Neutrophil (primary cell): ENCODE results near the gene THG1L.

Experiments used
- H3K27ac ChIP-seq: fragments of 200-600 bp; sonication (generic); 2 replicates; pipeline ENCODE4 v1.5.1; 2016; ENCODE audit warnings: mild to moderate bottlenecking, moderate library complexity
- H3K27me3 ChIP-seq: fragments of 200-600 bp; sonication (generic); 2 replicates; pipeline ENCODE4 v1.6.0; 2016; ENCODE audit warnings: mild to moderate bottlenecking
- H3K36me3 ChIP-seq: fragments of 200-600 bp; sonication (generic); 2 replicates; pipeline ENCODE4 v1.5.1; 2017
- H3K4me1 ChIP-seq, 2 experiments: fragments of 200-600 bp in 1 of 2; sonication (generic) in 1 of 2; 1 replicate in 1 of 2; 2 replicates in 1 of 2; pipeline versions ENCODE4 v1.5.1 to v1.6.1; 2013 to 2016; ENCODE audit warnings: low read depth in 1 of 2, low read length in 1 of 2, mild to moderate bottlenecking in 1 of 2, moderate library complexity in 1 of 2; ENCODE audit not compliant: control insufficient read depth in 1 of 2, insufficient read depth in 1 of 2
- H3K4me3 ChIP-seq, 2 experiments: fragments of 200-600 bp in 1 of 2; sonication (generic) in 1 of 2; 1 replicate in 1 of 2; 2 replicates in 1 of 2; pipeline ENCODE4 v1.5.1; 2013 to 2016; ENCODE audit warnings: low read depth in 1 of 2, low read length in 1 of 2, mild to moderate bottlenecking in 1 of 2, moderate library complexity in 1 of 2
- H3K9me3 ChIP-seq: fragments of 200-600 bp; sonication (generic); 2 replicates; pipeline ENCODE4 v1.5.1; 2016
- CTCF ChIP-seq: fragments of 200-600 bp; sonication (generic); IDR thresholded peaks from 2 replicates; pipeline ENCODE4 v1.5.1; 2016; ENCODE audit warnings: antibody characterized with exemption

THG1L gene

DNA sequence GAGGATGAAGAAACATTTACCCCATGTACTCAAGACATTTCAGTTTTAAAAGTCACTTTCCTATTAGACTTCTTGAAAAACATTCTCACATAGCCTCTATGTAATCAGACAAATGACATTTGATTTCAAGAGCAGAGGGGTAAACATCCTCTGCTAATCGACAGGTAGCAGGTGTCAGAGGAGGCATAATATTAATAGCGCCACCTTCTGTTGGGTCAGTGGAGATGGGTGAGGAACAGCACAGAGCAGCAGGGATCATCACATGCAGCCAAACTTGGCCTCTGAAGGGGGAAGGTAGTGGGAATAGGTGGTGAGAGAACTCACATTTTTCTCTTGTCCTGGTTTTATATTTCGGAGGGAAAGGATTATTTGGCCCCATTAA is 9.0 kb downstream of the THG1L start:
- H3K27ac ChIP-seq: no peak overlapping the region
- H3K4me3 ChIP-seq: no peak overlapping the region
- no peaks in the 10 kb centered on the region for H3K36me3 ChIP-seq
- H3K27me3 ChIP-seq: no peaks in the 10 kb centered on the region
- peaks cover 14 to 16% of the 10 kb centered on the region in 2 experiments for H3K4me1 ChIP-seq
- H3K9me3 ChIP-seq: no peaks in the 10 kb centered on the region
- no peak for TF ChIP-seq CTCF

DNA sequence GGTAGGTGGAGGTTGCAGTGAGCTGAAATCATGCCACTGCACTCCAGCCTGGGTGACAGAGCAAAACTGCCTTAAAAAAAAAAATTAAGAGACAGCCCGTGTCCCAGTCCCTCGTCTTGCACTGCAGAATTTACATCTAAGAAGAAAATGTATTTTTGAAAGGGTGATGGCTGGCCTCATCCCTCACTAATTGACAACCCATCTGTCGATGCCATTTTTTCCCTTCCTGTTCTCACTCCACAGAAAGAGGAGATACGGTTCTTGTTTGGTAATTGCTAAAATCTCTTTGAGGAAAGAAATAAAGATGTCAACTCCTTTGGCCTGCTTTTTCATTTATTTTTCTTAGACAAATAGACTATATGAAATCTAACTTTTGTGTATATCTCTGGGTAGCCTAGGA is 9.9 kb downstream of the THG1L start:
- Histone ChIP-seq H3K9me3 (no peaks in the 10 kb centered on the region), H3K36me3 (no peaks in the 10 kb centered on the region), H3K4me1 (peaks cover 14 to 16% of the 10 kb centered on the region in 2 experiments), H3K27ac (no peak overlapping the region), H3K4me3 (no peak overlapping the region), H3K27me3 (no peaks in the 10 kb centered on the region)
- TF ChIP-seq CTCF: no peak

DNA sequence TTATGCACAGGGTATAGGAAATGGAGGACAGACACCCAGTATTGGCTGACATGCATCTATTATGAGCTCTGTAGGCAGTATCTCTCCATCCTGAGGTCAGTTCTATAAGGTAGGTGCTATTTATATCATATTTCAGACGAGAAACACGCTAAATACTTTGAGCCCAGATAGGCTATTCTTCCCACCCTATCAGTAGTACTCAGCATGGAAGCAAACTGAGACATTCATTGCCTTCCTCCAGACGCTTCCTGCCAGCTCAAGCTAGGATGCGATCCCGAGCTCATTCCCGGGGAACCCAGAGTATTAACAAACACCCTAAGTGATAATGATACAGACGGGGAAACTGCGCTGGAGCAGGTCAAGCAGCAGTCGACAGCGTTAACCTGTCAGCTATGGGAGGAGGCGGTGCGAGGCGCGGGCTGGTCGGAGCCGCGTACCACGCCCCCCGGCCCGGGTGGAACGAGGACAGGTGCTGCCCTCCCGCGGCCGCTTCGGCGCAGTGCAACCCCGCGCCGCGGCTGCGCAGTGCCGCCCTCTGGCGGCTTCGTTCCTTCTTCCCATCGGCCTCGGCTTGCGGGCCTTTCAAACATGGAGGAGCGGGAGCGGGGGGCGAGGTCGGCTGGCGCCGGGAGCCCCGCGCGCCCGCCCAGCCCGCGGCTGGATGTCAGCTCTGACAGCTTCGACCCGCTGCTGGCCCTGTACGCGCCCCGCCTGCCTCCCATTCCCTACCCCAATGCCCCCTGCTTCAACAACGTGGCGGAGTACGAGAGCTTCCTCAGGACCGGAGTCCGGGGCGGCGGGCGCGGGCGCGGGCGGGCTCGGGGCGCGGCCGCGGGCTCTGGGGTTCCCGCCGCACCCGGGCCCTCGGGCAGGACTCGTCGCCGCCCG is 12.2 kb downstream of the THG1L start, which contains the start of gene LSM11:
LSM11 (plus strand) TSS at position 550 of the 888 bp plus-strand sequence; CDS start at position 589, 39 bp downstream.
- H3K4me3 ChIP-seq: peak within 1 kb of the TSS; percentile 65 to 85
- H3K4me1 ChIP-seq: peaks cover 14 to 16% of the 10 kb centered on the region in 2 experiments
- H3K36me3 ChIP-seq: no peaks in the 10 kb centered on the region
- peak; percentile 100 for TF ChIP-seq CTCF
- no peaks in the 10 kb centered on the region for H3K9me3 ChIP-seq
- H3K27ac ChIP-seq: peak within 1 kb of the TSS; percentile 62
- no peaks in the 10 kb centered on the region for H3K27me3 ChIP-seq

- Histone ChIP-seq H3K27ac (peak overlapping the region; percentile 62), H3K27me3 (no peaks in the 10 kb centered on the region)
Measured at GRCh38 chr5:157744051-157745011, 13.1 kb downstream of the THG1L start.

More at GRCh38 chr5:157744051-157745011, 13.1 kb downstream of the THG1L start:
- no peak for TF ChIP-seq CTCF
- Histone ChIP-seq H3K36me3 (no peaks in the 10 kb centered on the region), H3K9me3 (no peaks in the 10 kb centered on the region), H3K4me1 (peaks cover 14 to 16% of the 10 kb centered on the region in 2 experiments), H3K4me3 (peak overlapping the region; percentile 65 to 85)
